Measurements from ENCODE around the gene PCDHB7.
"Not testable (repeated sequence)": the region's sequence is repeated elsewhere in the genome, so short reads cannot be mapped to it uniquely, and the experiment has no call there.

Gene PCDHB7

GRCh38 chr5:141223112-141223783 is 50.8 kb downstream of the PCDHB7 start, which contains the start of gene PCDHB14:
Gene PCDHB14, plus strand, starts transcription at chr5:141223343. Its CDS starts 163 bp downstream, at chr5:141223506.
- in situ Hi-C loops (cut with MboI; ENCODE audit: low sequenced_read_pairs) = no loop called here

- in situ Hi-C loops (cut with MboI; ENCODE audit: low sequenced_read_pairs) = not testable (repeated sequence)
Measured at GRCh38 chr5:141224844-141225243, 52.4 kb downstream of the PCDHB7 start.

GRCh38 chr5:141225421-141225820 is 53.0 kb downstream of the PCDHB7 start:
- in situ Hi-C loops (cut with MboI; ENCODE audit: low sequenced_read_pairs) = not testable (repeated sequence)

Data from hTERT RPE-1 (cell line).